T-helper 2 cell treated with Interferon-gamma antibody and Interleukin-4, amounts not matched to agents 5 μg/mL and 100 μg/mL, for 36 hours (primary cell): ENCODE data around the gene SLC30A1.

Experiments used
- DNase-seq: peaks from one replicate; pipeline ENCODE4 v3.0.0; 2021; ENCODE audit warnings: low spot score
- H3K27ac Mint-ChIP-seq: one replicate; pipeline ENCODE4 v1.8.0; 2021; ENCODE audit warnings: mild to moderate bottlenecking, mixed read lengths
- H3K27me3 Mint-ChIP-seq: one replicate; pipeline ENCODE4 v1.8.0; 2021; ENCODE audit warnings: low read depth, mixed read lengths
- H3K36me3 Mint-ChIP-seq: one replicate; pipeline ENCODE4 v1.8.0; 2021; ENCODE audit warnings: low read depth, mixed read lengths
- H3K4me1 Mint-ChIP-seq: one replicate; pipeline ENCODE4 v1.8.0; 2021; ENCODE audit warnings: low read depth, mixed read lengths
- H3K4me3 Mint-ChIP-seq: one replicate; pipeline ENCODE4 v1.8.0; 2022; ENCODE audit warnings: mild to moderate bottlenecking, moderate library complexity, mixed read lengths
- H3K9me3 Mint-ChIP-seq: one replicate; pipeline ENCODE4 v1.8.0; 2021; ENCODE audit warnings: mixed read lengths

Gene SLC30A1

GRCh38 chr1:211613108-211613947 is 34.4 kb upstream of the SLC30A1 start:
- no peak for DNase-seq
- no peaks in the 10 kb centered on the region for H3K27me3 Mint-ChIP-seq
- no peaks in the 10 kb centered on the region for H3K9me3 Mint-ChIP-seq
- peaks cover 10% of the 10 kb centered on the region for H3K4me1 Mint-ChIP-seq
- H3K4me3 Mint-ChIP-seq: no peak overlapping the region
- H3K27ac Mint-ChIP-seq: no peak overlapping the region
- no peaks in the 10 kb centered on the region for H3K36me3 Mint-ChIP-seq

GRCh38 chr1:211612786-211613107 is 33.8 kb upstream of the SLC30A1 start:
- H3K27ac Mint-ChIP-seq: no peak overlapping the region
- peaks cover 2% of the 10 kb centered on the region for H3K36me3 Mint-ChIP-seq
- no peaks in the 10 kb centered on the region for H3K27me3 Mint-ChIP-seq

GRCh38 chr1:211611818-211612217 is 32.9 kb upstream of the SLC30A1 start:
- H3K27me3 Mint-ChIP-seq: no peaks in the 10 kb centered on the region
- no peak for DNase-seq
- H3K9me3 Mint-ChIP-seq: no peaks in the 10 kb centered on the region
- H3K4me3 Mint-ChIP-seq: no peak overlapping the region
- peaks cover 20% of the 10 kb centered on the region for H3K4me1 Mint-ChIP-seq
- no peak overlapping the region for H3K27ac Mint-ChIP-seq
- H3K36me3 Mint-ChIP-seq: peaks cover 2% of the 10 kb centered on the region

More at GRCh38 chr1:211612786-211613107, 33.8 kb upstream of the SLC30A1 start:
- Mint-ChIP-seq H3K4me1 (peaks cover 13% of the 10 kb centered on the region), H3K9me3 (no peaks in the 10 kb centered on the region), H3K4me3 (no peak overlapping the region)
- DNase-seq: no peak

- no peak for DNase-seq
- Mint-ChIP-seq H3K36me3 (peaks cover 2% of the 10 kb centered on the region), H3K27me3 (no peaks in the 10 kb centered on the region), H3K4me3 (no peak overlapping the region), H3K9me3 (no peaks in the 10 kb centered on the region), H3K4me1 (peaks cover 23% of the 10 kb centered on the region), H3K27ac (no peak overlapping the region)
Measured at GRCh38 chr1:211610779-211611556, 32.0 kb upstream of the SLC30A1 start.

- Mint-ChIP-seq H3K27ac (no peak overlapping the region), H3K27me3 (no peaks in the 10 kb centered on the region), H3K36me3 (peaks cover 2% of the 10 kb centered on the region), H3K9me3 (no peaks in the 10 kb centered on the region), H3K4me1 (peaks cover 24% of the 10 kb centered on the region), H3K4me3 (no peak overlapping the region)
- no peak for DNase-seq
Measured at GRCh38 chr1:211609120-211610024, 30.4 kb upstream of the SLC30A1 start.

GRCh38 chr1:211607754-211608473 is 29.0 kb upstream of the SLC30A1 start:
- Mint-ChIP-seq H3K36me3 (peaks cover 2% of the 10 kb centered on the region), H3K27me3 (peaks cover 3% of the 10 kb centered on the region), H3K9me3 (no peaks in the 10 kb centered on the region), H3K4me1 (peaks cover 17% of the 10 kb centered on the region), H3K4me3 (peak overlapping the region; percentile 74), H3K27ac (peak overlapping the region; percentile 52)
- no peak for DNase-seq

- peak; percentile 21 for DNase-seq
- peak overlapping the region; percentile 74 for H3K4me3 Mint-ChIP-seq
- H3K36me3 Mint-ChIP-seq: peaks cover 2% of the 10 kb centered on the region
- no peaks in the 10 kb centered on the region for H3K9me3 Mint-ChIP-seq
- H3K4me1 Mint-ChIP-seq: peaks cover 20% of the 10 kb centered on the region
- peaks cover 3% of the 10 kb centered on the region for H3K27me3 Mint-ChIP-seq
- H3K27ac Mint-ChIP-seq: peak overlapping the region; percentile 85
Measured at GRCh38 chr1:211606914-211607753, 28.2 kb upstream of the SLC30A1 start.

- Mint-ChIP-seq H3K4me3 (peak overlapping the region; percentile 74), H3K27ac (peak overlapping the region; percentile 85), H3K36me3 (peaks cover 2% of the 10 kb centered on the region), H3K9me3 (no peaks in the 10 kb centered on the region), H3K4me1 (peaks cover 20% of the 10 kb centered on the region), H3K27me3 (peaks cover 3% of the 10 kb centered on the region)
- DNase-seq: no peak
Measured at GRCh38 chr1:211606332-211606913, 27.5 kb upstream of the SLC30A1 start.

GRCh38 chr1:211605603-211606331 is 26.8 kb upstream of the SLC30A1 start:
- H3K4me3 Mint-ChIP-seq: peak overlapping the region; percentile 74
- peaks cover 2% of the 10 kb centered on the region for H3K36me3 Mint-ChIP-seq
- H3K27ac Mint-ChIP-seq: peak overlapping the region; percentile 85
- DNase-seq: no peak
- H3K27me3 Mint-ChIP-seq: peaks cover 3% of the 10 kb centered on the region
- H3K9me3 Mint-ChIP-seq: no peaks in the 10 kb centered on the region
- H3K4me1 Mint-ChIP-seq: peaks cover 20% of the 10 kb centered on the region

- H3K27me3 Mint-ChIP-seq: peaks cover 3% of the 10 kb centered on the region
- peaks cover 20% of the 10 kb centered on the region for H3K4me1 Mint-ChIP-seq
- no peaks in the 10 kb centered on the region for H3K9me3 Mint-ChIP-seq
- no peak overlapping the region for H3K4me3 Mint-ChIP-seq
- DNase-seq: no peak
- no peak overlapping the region for H3K27ac Mint-ChIP-seq
- H3K36me3 Mint-ChIP-seq: peaks cover 2% of the 10 kb centered on the region
Measured at GRCh38 chr1:211605034-211605433, 26.1 kb upstream of the SLC30A1 start.

- Mint-ChIP-seq H3K9me3 (no peaks in the 10 kb centered on the region), H3K27ac (no peak overlapping the region), H3K4me3 (no peak overlapping the region), H3K36me3 (peaks cover 2% of the 10 kb centered on the region), H3K4me1 (peaks cover 20% of the 10 kb centered on the region), H3K27me3 (peaks cover 3% of the 10 kb centered on the region)
- no peak for DNase-seq
Measured at GRCh38 chr1:211604548-211604947, 25.6 kb upstream of the SLC30A1 start.

GRCh38 chr1:211603713-211604112 is 24.8 kb upstream of the SLC30A1 start:
- no peak for DNase-seq
- Mint-ChIP-seq H3K4me3 (no peak overlapping the region), H3K27me3 (peaks cover 7% of the 10 kb centered on the region), H3K4me1 (peaks cover 20% of the 10 kb centered on the region), H3K9me3 (no peaks in the 10 kb centered on the region), H3K36me3 (peaks cover 2% of the 10 kb centered on the region), H3K27ac (no peak overlapping the region)
